Liver (tissue), 9 donors: ENCODE results near the gene TRABD. TPM values are rescaled to one million over a fixed set of nuclear protein-coding genes. Genes with fewer than 3 reads are reported as not detected.

ENCODE experiments used
- DNase-seq: peaks from one replicate; pipeline ENCODE4 v3.0.0-alpha.2; 2017; ENCODE audit warnings: low spot score
- H3K27ac ChIP-seq, 2 donors: one replicate each; pipeline ENCODE4 v1.7.0; 2013; ENCODE audit warnings: inconsistent platforms in 2 of 2, low read length in 2 of 2, control low read depth in 1 of 2, low read depth in 1 of 2, mild to moderate bottlenecking in 1 of 2
- H3K27me3 ChIP-seq, 4 donors: one replicate each; pipeline versions ENCODE4 v1.6.1 to v1.7.0; 2013; ENCODE audit warnings: low read length in 3 of 4, inconsistent platforms in 1 of 4, mild to moderate bottlenecking in 1 of 4, moderate library complexity in 1 of 4; ENCODE audit not compliant: control insufficient read depth in 4 of 4, insufficient read depth in 4 of 4
- H3K36me3 ChIP-seq, 4 donors: one replicate each; pipeline versions ENCODE4 v1.6.1 to v1.7.0; 2013; ENCODE audit warnings: low read length in 3 of 4, mild to moderate bottlenecking in 3 of 4, low read depth in 1 of 4, moderate library complexity in 1 of 4; ENCODE audit not compliant: control insufficient read depth in 4 of 4, insufficient read depth in 3 of 4
- H3K4me1 ChIP-seq, 4 donors: one replicate each; pipeline versions ENCODE4 v1.6.1 to v1.7.0; 2013; ENCODE audit warnings: low read length in 3 of 4, mild to moderate bottlenecking in 3 of 4, moderate library complexity in 1 of 4; ENCODE audit not compliant: control insufficient read depth in 4 of 4, insufficient read depth in 4 of 4
- H3K4me3 ChIP-seq, 3 donors: one replicate each; pipeline versions ENCODE4 v1.6.1 to v1.7.0; 2013; ENCODE audit warnings: low read length in 3 of 3, control low read depth in 1 of 3, low read depth in 1 of 3, mild to moderate bottlenecking in 1 of 3
- H3K9ac ChIP-seq, 2 donors: one replicate each; pipeline ENCODE4 v1.7.0; 2013; ENCODE audit warnings: low read length in 2 of 2, mild to moderate bottlenecking in 2 of 2, moderate library complexity in 2 of 2, control low read depth in 1 of 2, low read depth in 1 of 2
- H3K9me3 ChIP-seq, 4 donors: one replicate each; pipeline versions ENCODE4 v1.6.1 to v1.7.0; 2013; ENCODE audit warnings: low read length in 3 of 4; ENCODE audit not compliant: control insufficient read depth in 4 of 4
- EGR1 ChIP-seq, 2 donors: IDR thresholded peaks; 2 replicates each; pipeline ENCODE4 v1.6.1; 2016 to 2018; ENCODE audit warnings: antibody characterized with exemption in 2 of 2, low read depth in 2 of 2
- FOXA1 ChIP-seq: IDR thresholded peaks from 2 replicates; pipeline ENCODE4 v1.6.1; 2016; ENCODE audit warnings: antibody characterized with exemption
- GABPA ChIP-seq, 2 donors: IDR thresholded peaks in 1 of 2; conservative IDR thresholded peaks in 1 of 2; 2 replicates each; pipeline ENCODE4 v1.6.1; 2016; ENCODE audit warnings: antibody characterized with exemption in 2 of 2, mild to moderate bottlenecking in 1 of 2, moderate library complexity in 1 of 2
- HNF4G ChIP-seq: IDR thresholded peaks from 2 replicates; pipeline ENCODE4 v1.6.1; 2016; ENCODE audit warnings: antibody characterized with exemption
- JUND ChIP-seq, 2 donors: IDR thresholded peaks; 2 replicates each; pipeline ENCODE4 v1.6.1; 2016; ENCODE audit warnings: antibody characterized with exemption in 2 of 2
- MAX ChIP-seq: IDR thresholded peaks from 2 replicates; pipeline ENCODE4 v1.6.1; 2016; ENCODE audit warnings: antibody characterized with exemption
- NR2F2 ChIP-seq: IDR thresholded peaks from 2 replicates; pipeline ENCODE4 v1.6.1; 2016; ENCODE audit warnings: antibody characterized with exemption
- RAD21 ChIP-seq, 2 donors: IDR thresholded peaks; 2 replicates each; pipeline ENCODE4 v1.6.1; 2016; ENCODE audit warnings: antibody characterized with exemption in 2 of 2, mild to moderate bottlenecking in 2 of 2
- RXRA ChIP-seq, 2 donors: IDR thresholded peaks; 2 replicates each; pipeline ENCODE4 v1.6.1; 2017 to 2018; ENCODE audit warnings: antibody characterized with exemption in 2 of 2, mild to moderate bottlenecking in 1 of 2
- TAF1 ChIP-seq: conservative IDR thresholded peaks from 2 replicates; pipeline ENCODE4 v1.6.1; 2016; ENCODE audit warnings: antibody characterized with exemption, mild to moderate bottlenecking
- YY1 ChIP-seq: IDR thresholded peaks from 2 replicates; pipeline ENCODE4 v1.6.1; 2016; ENCODE audit warnings: antibody characterized with exemption, mild to moderate bottlenecking
- ZBTB33 ChIP-seq: IDR thresholded peaks from 2 replicates; pipeline ENCODE4 v1.6.1; 2016; ENCODE audit warnings: antibody characterized with exemption
- WGBS: extraction: QIAGEN DNeasy Blood & Tissue Kit; methylation state at CpG from one replicate; pipeline ENCODE4 v1.1.7; 2013; 5-methylcytosine and 5-hydroxymethylcytosine counted together
- polyA plus RNA-seq, 2 donors: library from polyadenylated mRNA; stranded (reverse) in 1 of 2; unstranded in 1 of 2; fragments of 200-250 nt in 1 of 2; fragments of >200 nt in 1 of 2; fragmentation: Nextera tagmentation in 1 of 2; extraction: Ambion mirVana in 1 of 2; gene quantifications; one replicate each; pipeline versions ENCODE4 v1.2.1 to v1.2.3, GENCODE V29; 2013 to 2015
- total RNA-seq, 2 donors: library from RNA; depleted of rRNA; stranded (reverse); fragments of >200 nt; gene quantifications; one replicate each; pipeline ENCODE4 v1.2.3, GENCODE V29; 2014
- TF ChIP-seq, protein P1 (sequence below): IDR thresholded peaks from 2 replicates; pipeline ENCODE4 v1.6.1; 2016; ENCODE audit warnings: antibody characterized with exemption, mild to moderate bottlenecking
- TF ChIP-seq, protein P2 (sequence below): fragments of 150-350 bp; IDR thresholded peaks from 2 replicates; pipeline ENCODE4 v1.5.1; 2017; ENCODE audit warnings: improper control_type of control experiment, low read depth, low read length; ENCODE audit not compliant: missing input control
- TF ChIP-seq, protein P3 (sequence below): IDR thresholded peaks from 2 replicates; pipeline ENCODE4 v1.6.1; 2016; ENCODE audit warnings: antibody characterized with exemption
- donor health status: healthy.
- donor health status: healthy.
- donor health status: healthy.
- donor health status: healthy.
- donor health status: healthy.

TRABD gene
- total RNA-seq: 10 to 100 TPM; 10.5 to 18.3 TPM
- polyA plus RNA-seq: 10 to 100 TPM; 14.4 to 29.7 TPM

- Histone ChIP-seq H3K27ac (peak within 1 kb of the TSS; percentile 28 to 48), H3K4me1 (peaks cover 22 to 44% (median 30%) of the 10 kb centered on the region in 4 donors), H3K27me3 (no peaks in the 10 kb centered on the region), H3K9ac (peak within 1 kb of the TSS in 1 of 2 donors; percentile 88), H3K9me3 (no peaks in the 10 kb centered on the region), H3K36me3 (peaks cover 0 to 3% (median 0%) of the 10 kb centered on the region in 4 donors), H3K4me3 (peak within 1 kb of the TSS; percentile 61 to 92 (median 69))
- DNase-seq: peak; percentile 92
- TF ChIP-seq, protein P1, sequence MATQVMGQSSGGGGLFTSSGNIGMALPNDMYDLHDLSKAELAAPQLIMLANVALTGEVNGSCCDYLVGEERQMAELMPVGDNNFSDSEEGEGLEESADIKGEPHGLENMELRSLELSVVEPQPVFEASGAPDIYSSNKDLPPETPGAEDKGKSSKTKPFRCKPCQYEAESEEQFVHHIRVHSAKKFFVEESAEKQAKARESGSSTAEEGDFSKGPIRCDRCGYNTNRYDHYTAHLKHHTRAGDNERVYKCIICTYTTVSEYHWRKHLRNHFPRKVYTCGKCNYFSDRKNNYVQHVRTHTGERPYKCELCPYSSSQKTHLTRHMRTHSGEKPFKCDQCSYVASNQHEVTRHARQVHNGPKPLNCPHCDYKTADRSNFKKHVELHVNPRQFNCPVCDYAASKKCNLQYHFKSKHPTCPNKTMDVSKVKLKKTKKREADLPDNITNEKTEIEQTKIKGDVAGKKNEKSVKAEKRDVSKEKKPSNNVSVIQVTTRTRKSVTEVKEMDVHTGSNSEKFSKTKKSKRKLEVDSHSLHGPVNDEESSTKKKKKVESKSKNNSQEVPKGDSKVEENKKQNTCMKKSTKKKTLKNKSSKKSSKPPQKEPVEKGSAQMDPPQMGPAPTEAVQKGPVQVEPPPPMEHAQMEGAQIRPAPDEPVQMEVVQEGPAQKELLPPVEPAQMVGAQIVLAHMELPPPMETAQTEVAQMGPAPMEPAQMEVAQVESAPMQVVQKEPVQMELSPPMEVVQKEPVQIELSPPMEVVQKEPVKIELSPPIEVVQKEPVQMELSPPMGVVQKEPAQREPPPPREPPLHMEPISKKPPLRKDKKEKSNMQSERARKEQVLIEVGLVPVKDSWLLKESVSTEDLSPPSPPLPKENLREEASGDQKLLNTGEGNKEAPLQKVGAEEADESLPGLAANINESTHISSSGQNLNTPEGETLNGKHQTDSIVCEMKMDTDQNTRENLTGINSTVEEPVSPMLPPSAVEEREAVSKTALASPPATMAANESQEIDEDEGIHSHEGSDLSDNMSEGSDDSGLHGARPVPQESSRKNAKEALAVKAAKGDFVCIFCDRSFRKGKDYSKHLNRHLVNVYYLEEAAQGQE: no peak
- TF ChIP-seq ZBTB33 (no peak), YY1 (no peak), RXRA (IDR thresholded peaks at IDR 0.05) (no peak), HNF4G (no peak), FOXA1 (no peak), EGR1 (IDR thresholded peaks at IDR 0.05; ENCODE audit: low read depth in 2 of 2) (no peak), RAD21 (IDR thresholded peaks at IDR 0.05) (no peak), GABPA (IDR thresholded peaks at IDR 0.05 in 1 of 2, conservative IDR thresholded peaks at IDR 0.05 in 1 of 2) (no peak), MAX (no peak), NR2F2 (no peak), TAF1 (no peak), JUND (IDR thresholded peaks at IDR 0.05) (no peak)
- TF ChIP-seq, protein P2, sequence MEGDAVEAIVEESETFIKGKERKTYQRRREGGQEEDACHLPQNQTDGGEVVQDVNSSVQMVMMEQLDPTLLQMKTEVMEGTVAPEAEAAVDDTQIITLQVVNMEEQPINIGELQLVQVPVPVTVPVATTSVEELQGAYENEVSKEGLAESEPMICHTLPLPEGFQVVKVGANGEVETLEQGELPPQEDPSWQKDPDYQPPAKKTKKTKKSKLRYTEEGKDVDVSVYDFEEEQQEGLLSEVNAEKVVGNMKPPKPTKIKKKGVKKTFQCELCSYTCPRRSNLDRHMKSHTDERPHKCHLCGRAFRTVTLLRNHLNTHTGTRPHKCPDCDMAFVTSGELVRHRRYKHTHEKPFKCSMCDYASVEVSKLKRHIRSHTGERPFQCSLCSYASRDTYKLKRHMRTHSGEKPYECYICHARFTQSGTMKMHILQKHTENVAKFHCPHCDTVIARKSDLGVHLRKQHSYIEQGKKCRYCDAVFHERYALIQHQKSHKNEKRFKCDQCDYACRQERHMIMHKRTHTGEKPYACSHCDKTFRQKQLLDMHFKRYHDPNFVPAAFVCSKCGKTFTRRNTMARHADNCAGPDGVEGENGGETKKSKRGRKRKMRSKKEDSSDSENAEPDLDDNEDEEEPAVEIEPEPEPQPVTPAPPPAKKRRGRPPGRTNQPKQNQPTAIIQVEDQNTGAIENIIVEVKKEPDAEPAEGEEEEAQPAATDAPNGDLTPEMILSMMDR: no peak
- TF ChIP-seq, protein P3, sequence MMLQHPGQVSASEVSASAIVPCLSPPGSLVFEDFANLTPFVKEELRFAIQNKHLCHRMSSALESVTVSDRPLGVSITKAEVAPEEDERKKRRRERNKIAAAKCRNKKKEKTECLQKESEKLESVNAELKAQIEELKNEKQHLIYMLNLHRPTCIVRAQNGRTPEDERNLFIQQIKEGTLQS: no peak
- WGBS: 1% methylated on average over 88 of the region's 90 CpGs
Observed at GRCh38 chr22:50185375-50186087, at the start of gene TRABD. TSS of gene TRABD (plus strand) at chr22:50185913. CDS start at chr22:50193061, 7,148 bp downstream.
